Neural cell (in vitro differentiated cells): Measurements from ENCODE around the gene DAPK2. TPM values are rescaled to one million over a fixed set of nuclear protein-coding genes. Genes with fewer than 3 reads are reported as not detected.
A peak's percentile ranks its signal among the peaks of the same experiment; 100 is the strongest.

Source experiments
- H2AFZ ChIP-seq: fragments of 200-600, 300-800 bp; sonication (generic), shearing (Covaris generic); 2 replicates; pipeline ENCODE4 v1.6.0; 2014; ENCODE audit warnings: low read depth, mild to moderate bottlenecking, antibody characterized with exemption, low read length, moderate library complexity
- H3F3A ChIP-seq: fragments of 200-600 bp; shearing (Covaris generic); 2 replicates; pipeline ENCODE4 v1.6.1; 2016; ENCODE audit warnings: mild to moderate bottlenecking, moderate library complexity, mixed read lengths, antibody characterized with exemption, low read length; ENCODE audit not compliant: insufficient read depth, poor library complexity, severe bottlenecking
- H3K27ac ChIP-seq: fragments of 200-600, 300-800 bp; sonication (generic), shearing (Covaris generic); 2 replicates; pipeline ENCODE4 v1.5.1; 2014; ENCODE audit warnings: mild to moderate bottlenecking, low read length, moderate library complexity
- H3K27me3 ChIP-seq: fragments of 300-800, 200-600 bp; sonication (generic), shearing (Covaris generic); 2 replicates; pipeline ENCODE4 v1.6.0; 2014; ENCODE audit warnings: mild to moderate bottlenecking, low read depth, low read length, moderate library complexity; ENCODE audit not compliant: insufficient read depth
- H3K36me3 ChIP-seq: fragments of 300-800, 200-600 bp; sonication (generic), shearing (Covaris generic); 2 replicates; pipeline ENCODE4 v1.5.1; 2014; ENCODE audit warnings: mild to moderate bottlenecking, antibody characterized with exemption, low read length, moderate library complexity; ENCODE audit not compliant: insufficient read depth
- H3K4me2 ChIP-seq: fragments of 300-800, 200-600 bp; sonication (generic), shearing (Covaris generic); 2 replicates; pipeline ENCODE4 v1.6.0; 2014; ENCODE audit warnings: mild to moderate bottlenecking, low read length
- H3K4me3 ChIP-seq: fragments of 300-800, 200-600 bp; sonication (generic), shearing (Covaris generic); 2 replicates; pipeline ENCODE4 v1.5.1; 2014; ENCODE audit warnings: mild to moderate bottlenecking, low read length, moderate library complexity
- H3K79me2 ChIP-seq: fragments of 200-600 bp; shearing (Covaris generic); replicated peaks from 2 replicates; pipeline ENCODE4 v1.6.0; 2014; ENCODE audit warnings: mild to moderate bottlenecking, low read length, moderate library complexity; ENCODE audit not compliant: insufficient read depth
- H3K9ac ChIP-seq: fragments of 300-800, 200-600 bp; sonication (generic), shearing (Covaris generic); 2 replicates; pipeline ENCODE4 v1.6.1; 2016; ENCODE audit warnings: mild to moderate bottlenecking, low read length, mixed read lengths
- H3K9me2 ChIP-seq: fragments of 200-600 bp; shearing (Covaris generic); 2 replicates; pipeline ENCODE4 v1.6.1; 2016; ENCODE audit warnings: mild to moderate bottlenecking, low read length, mixed read lengths; ENCODE audit not compliant: insufficient read depth
- H3K9me3 ChIP-seq: fragments of 200-600, 300-800 bp; sonication (generic), shearing (Covaris generic); 2 replicates; pipeline ENCODE4 v1.6.1; 2016; ENCODE audit warnings: mild to moderate bottlenecking, mixed run types, low read length, moderate library complexity, mixed read lengths
- H4K20me1 ChIP-seq: fragments of 200-600 bp; shearing (Covaris generic); 2 replicates; pipeline ENCODE4 v1.6.1; 2016; ENCODE audit warnings: mild to moderate bottlenecking, mixed run types; ENCODE audit not compliant: insufficient read depth
- CTCF ChIP-seq: fragments of 450-650 bp; IDR thresholded peaks from 2 replicates; pipeline ENCODE4 v1.5.1; 2014; ENCODE audit warnings: antibody characterized with exemption, mild to moderate bottlenecking, moderate library complexity; ENCODE audit not compliant: poor library complexity, severe bottlenecking
- EP300 ChIP-seq: fragments of 450-650 bp; conservative IDR thresholded peaks from 2 replicates; pipeline ENCODE4 v1.6.1; 2014; ENCODE audit warnings: antibody characterized with exemption, mild to moderate bottlenecking, moderate library complexity; ENCODE audit not compliant: poor library complexity, severe bottlenecking
- EZH2 ChIP-seq: fragments of 200-600, 300-800 bp; shearing (Covaris generic), sonication (generic); IDR thresholded peaks from 2 replicates; pipeline ENCODE4 v1.6.1; 2014; ENCODE audit warnings: antibody characterized with exemption, low read length, borderline replicate concordance, mild to moderate bottlenecking; ENCODE audit not compliant: insufficient read depth, poor library complexity, severe bottlenecking
- MXI1 ChIP-seq: fragments of 450-650 bp; conservative IDR thresholded peaks from 2 replicates; pipeline ENCODE4 v1.6.1; 2014; ENCODE audit warnings: antibody characterized with exemption, mild to moderate bottlenecking; ENCODE audit not compliant: poor library complexity, severe bottlenecking
- POLR2AphosphoS5 ChIP-seq: IDR thresholded peaks from 2 replicates; pipeline ENCODE4 v1.6.1; 2012
- RAD21 ChIP-seq: fragments of 450-650 bp; conservative IDR thresholded peaks from 2 replicates; pipeline ENCODE4 v1.6.1; 2014; ENCODE audit warnings: antibody characterized with exemption, mild to moderate bottlenecking, moderate library complexity
- REST ChIP-seq: IDR thresholded peaks from 2 replicates; pipeline ENCODE4 v1.6.1; 2012; ENCODE audit warnings: borderline replicate concordance
- SMC3 ChIP-seq: fragments of 450-650 bp; conservative IDR thresholded peaks from 2 replicates; pipeline ENCODE4 v1.6.1; 2014; ENCODE audit warnings: antibody characterized with exemption, mild to moderate bottlenecking, moderate library complexity; ENCODE audit not compliant: poor library complexity
- TAF1 ChIP-seq: IDR thresholded peaks from 2 replicates; pipeline ENCODE4 v1.6.1; 2012; ENCODE audit warnings: low read depth
- polyA plus RNA-seq: library from polyadenylated mRNA; depleted of rRNA; stranded (reverse); fragments of >200 nt; gene quantifications from 2 replicates; pipeline ENCODE4 v1.2.3, GENCODE V29; 2014

Gene DAPK2
- polyA plus RNA-seq, 1 donor from 2014 or later = 0.78 TPM

- Histone ChIP-seq H3K27me3 (no peaks in the 10 kb centered on the region), H3K36me3 (no peaks in the 10 kb centered on the region), H4K20me1 (no peaks in the 10 kb centered on the region), H2AFZ (no peak overlapping the region), H3K9ac (no peak overlapping the region), H3K79me2 (no peaks in the 10 kb centered on the region), H3F3A (no peaks in the 10 kb centered on the region), H3K9me2 (no peaks in the 10 kb centered on the region), H3K9me3 (no peaks in the 10 kb centered on the region), H3K4me3 (no peak overlapping the region), H3K4me2 (no peak overlapping the region), H3K27ac (no peak overlapping the region)
- TF ChIP-seq EZH2 (no peak), SMC3 (no peak), REST (no peak), POLR2AphosphoS5 (no peak), RAD21 (no peak), EP300 (no peak), CTCF (no peak), TAF1 (no peak), MXI1 (no peak)
Measured at GRCh38 chr15:63872759-63873510, 173.3 kb downstream of the DAPK2 start.

GRCh38 chr15:63870487-63871209 lies 175.6 kb downstream of the DAPK2 start:
- Histone ChIP-seq H4K20me1 (no peaks in the 10 kb centered on the region), H2AFZ (no peak overlapping the region), H3K79me2 (no peaks in the 10 kb centered on the region), H3K27ac (no peak overlapping the region), H3K4me3 (no peak overlapping the region), H3K9ac (no peak overlapping the region), H3K36me3 (no peaks in the 10 kb centered on the region), H3K9me3 (no peaks in the 10 kb centered on the region), H3F3A (no peaks in the 10 kb centered on the region), H3K4me2 (no peak overlapping the region), H3K9me2 (no peaks in the 10 kb centered on the region), H3K27me3 (no peaks in the 10 kb centered on the region)
- no peak for TF ChIP-seq CTCF
- peak; percentile 53 for TF ChIP-seq REST
